ENCODE measurements around the gene PANK1.

GRCh38 chr10:89601728-89602361, 43.2 kb downstream of the PANK1 start:
- TF ChIP-seq, protein P1, sequence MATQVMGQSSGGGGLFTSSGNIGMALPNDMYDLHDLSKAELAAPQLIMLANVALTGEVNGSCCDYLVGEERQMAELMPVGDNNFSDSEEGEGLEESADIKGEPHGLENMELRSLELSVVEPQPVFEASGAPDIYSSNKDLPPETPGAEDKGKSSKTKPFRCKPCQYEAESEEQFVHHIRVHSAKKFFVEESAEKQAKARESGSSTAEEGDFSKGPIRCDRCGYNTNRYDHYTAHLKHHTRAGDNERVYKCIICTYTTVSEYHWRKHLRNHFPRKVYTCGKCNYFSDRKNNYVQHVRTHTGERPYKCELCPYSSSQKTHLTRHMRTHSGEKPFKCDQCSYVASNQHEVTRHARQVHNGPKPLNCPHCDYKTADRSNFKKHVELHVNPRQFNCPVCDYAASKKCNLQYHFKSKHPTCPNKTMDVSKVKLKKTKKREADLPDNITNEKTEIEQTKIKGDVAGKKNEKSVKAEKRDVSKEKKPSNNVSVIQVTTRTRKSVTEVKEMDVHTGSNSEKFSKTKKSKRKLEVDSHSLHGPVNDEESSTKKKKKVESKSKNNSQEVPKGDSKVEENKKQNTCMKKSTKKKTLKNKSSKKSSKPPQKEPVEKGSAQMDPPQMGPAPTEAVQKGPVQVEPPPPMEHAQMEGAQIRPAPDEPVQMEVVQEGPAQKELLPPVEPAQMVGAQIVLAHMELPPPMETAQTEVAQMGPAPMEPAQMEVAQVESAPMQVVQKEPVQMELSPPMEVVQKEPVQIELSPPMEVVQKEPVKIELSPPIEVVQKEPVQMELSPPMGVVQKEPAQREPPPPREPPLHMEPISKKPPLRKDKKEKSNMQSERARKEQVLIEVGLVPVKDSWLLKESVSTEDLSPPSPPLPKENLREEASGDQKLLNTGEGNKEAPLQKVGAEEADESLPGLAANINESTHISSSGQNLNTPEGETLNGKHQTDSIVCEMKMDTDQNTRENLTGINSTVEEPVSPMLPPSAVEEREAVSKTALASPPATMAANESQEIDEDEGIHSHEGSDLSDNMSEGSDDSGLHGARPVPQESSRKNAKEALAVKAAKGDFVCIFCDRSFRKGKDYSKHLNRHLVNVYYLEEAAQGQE (IDR thresholded peaks at IDR 0.05; ENCODE audit: insufficient replicate concordance, low read depth) = no peak
- TF ChIP-seq, protein P2, sequence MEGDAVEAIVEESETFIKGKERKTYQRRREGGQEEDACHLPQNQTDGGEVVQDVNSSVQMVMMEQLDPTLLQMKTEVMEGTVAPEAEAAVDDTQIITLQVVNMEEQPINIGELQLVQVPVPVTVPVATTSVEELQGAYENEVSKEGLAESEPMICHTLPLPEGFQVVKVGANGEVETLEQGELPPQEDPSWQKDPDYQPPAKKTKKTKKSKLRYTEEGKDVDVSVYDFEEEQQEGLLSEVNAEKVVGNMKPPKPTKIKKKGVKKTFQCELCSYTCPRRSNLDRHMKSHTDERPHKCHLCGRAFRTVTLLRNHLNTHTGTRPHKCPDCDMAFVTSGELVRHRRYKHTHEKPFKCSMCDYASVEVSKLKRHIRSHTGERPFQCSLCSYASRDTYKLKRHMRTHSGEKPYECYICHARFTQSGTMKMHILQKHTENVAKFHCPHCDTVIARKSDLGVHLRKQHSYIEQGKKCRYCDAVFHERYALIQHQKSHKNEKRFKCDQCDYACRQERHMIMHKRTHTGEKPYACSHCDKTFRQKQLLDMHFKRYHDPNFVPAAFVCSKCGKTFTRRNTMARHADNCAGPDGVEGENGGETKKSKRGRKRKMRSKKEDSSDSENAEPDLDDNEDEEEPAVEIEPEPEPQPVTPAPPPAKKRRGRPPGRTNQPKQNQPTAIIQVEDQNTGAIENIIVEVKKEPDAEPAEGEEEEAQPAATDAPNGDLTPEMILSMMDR (IDR thresholded peaks at IDR 0.05; ENCODE audit: insufficient read depth, low read length) = no peak
- TF ChIP-seq POLR2AphosphoS5 (IDR thresholded peaks at IDR 0.05; ENCODE audit: low read depth) (no peak), GABPA (IDR thresholded peaks at IDR 0.05; ENCODE audit: low read depth) (no peak), SPI1 (IDR thresholded peaks at IDR 0.05; ENCODE audit: borderline replicate concordance, low read depth) (no peak)
